ENCODE results near the gene FBXW4. TPM values are rescaled to one million over a fixed set of nuclear protein-coding genes. Genes with fewer than 3 reads are reported as not detected.

Gene FBXW4
- total RNA-seq, 1 donor from 2014 or later, result 34.4 TPM

DNA sequence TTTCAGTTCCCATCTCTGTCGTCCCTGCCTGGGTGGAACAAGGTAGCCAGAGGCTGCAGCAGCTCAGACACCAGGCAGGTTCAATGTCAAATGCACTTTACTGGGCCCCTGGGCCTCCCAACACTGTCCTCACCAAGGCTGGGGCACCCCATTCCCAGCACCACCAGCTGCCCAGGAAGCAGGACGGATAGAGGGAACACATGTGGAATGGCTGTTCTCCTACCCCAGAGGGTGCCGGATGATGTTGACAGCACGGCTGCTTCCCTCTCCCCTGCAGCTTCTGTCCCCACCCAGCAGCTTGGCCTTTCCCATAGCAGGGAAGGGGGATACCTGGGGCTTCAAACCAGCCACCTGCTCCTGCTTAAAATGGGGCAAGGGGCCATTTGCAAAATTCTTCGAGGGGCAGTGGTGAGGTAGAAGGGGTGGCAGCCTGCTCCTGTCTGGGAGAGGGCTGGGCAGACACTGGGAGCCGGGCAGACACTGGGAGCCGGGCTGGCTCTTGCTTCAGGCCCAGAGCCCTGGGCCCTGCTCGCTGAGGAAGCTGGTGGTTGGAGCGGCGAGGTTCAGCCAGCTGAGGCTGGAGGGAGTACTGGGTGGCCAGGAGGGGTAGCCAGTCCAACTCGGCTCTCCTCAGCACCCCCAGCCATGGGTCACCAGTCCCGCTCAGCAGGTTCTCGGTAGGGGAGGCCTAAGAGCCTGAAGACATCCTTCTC, 116.0 kb downstream of the FBXW4 start:
- Mint-ChIP-seq H3K4me1 (ENCODE audit: low read depth) (no peaks in the 10 kb centered on the region), H3K27ac (ENCODE audit: unreplicated experiment) (no peak overlapping the region), H3K36me3 (ENCODE audit: low read depth) (peaks cover 4% of the 10 kb centered on the region), H3K9me3 (ENCODE audit: low read depth) (no peaks in the 10 kb centered on the region), H3K4me3 (ENCODE audit: unreplicated experiment) (no peak overlapping the region), H3K27me3 (ENCODE audit: low read depth) (no peaks in the 10 kb centered on the region)
- peak; percentile 80 for DNase-seq (ENCODE audit: low spot score)
- TF ChIP-seq, protein P1, sequence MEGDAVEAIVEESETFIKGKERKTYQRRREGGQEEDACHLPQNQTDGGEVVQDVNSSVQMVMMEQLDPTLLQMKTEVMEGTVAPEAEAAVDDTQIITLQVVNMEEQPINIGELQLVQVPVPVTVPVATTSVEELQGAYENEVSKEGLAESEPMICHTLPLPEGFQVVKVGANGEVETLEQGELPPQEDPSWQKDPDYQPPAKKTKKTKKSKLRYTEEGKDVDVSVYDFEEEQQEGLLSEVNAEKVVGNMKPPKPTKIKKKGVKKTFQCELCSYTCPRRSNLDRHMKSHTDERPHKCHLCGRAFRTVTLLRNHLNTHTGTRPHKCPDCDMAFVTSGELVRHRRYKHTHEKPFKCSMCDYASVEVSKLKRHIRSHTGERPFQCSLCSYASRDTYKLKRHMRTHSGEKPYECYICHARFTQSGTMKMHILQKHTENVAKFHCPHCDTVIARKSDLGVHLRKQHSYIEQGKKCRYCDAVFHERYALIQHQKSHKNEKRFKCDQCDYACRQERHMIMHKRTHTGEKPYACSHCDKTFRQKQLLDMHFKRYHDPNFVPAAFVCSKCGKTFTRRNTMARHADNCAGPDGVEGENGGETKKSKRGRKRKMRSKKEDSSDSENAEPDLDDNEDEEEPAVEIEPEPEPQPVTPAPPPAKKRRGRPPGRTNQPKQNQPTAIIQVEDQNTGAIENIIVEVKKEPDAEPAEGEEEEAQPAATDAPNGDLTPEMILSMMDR (IDR thresholded peaks at IDR 0.05), result no peak

DNA sequence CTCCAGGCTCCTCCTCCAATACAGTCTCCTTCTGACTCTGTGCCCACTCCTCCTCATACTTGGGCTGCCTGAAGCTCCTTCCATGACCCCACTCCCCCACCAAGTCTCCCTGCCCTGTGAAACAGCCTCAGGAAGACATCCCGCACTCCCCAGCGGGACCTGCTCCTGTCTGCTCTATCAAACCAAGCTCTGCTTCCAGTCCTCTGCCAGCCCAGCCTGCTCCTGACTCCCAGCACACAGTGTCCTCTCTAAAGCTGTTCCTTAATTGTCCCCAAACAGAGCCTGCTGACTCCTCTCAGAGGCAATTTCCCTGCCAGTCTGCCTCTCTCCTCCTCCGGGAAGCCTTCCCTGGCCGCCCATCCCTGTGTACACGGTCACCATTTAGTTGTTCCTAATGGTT, 116.8 kb downstream of the FBXW4 start:
- no peaks in the 10 kb centered on the region for H3K9me3 Mint-ChIP-seq (ENCODE audit: low read depth)
- no peaks in the 10 kb centered on the region for H3K4me1 Mint-ChIP-seq (ENCODE audit: low read depth)
- H3K36me3 Mint-ChIP-seq (ENCODE audit: low read depth), result peaks cover 2% of the 10 kb centered on the region
- H3K27ac Mint-ChIP-seq (ENCODE audit: unreplicated experiment), result no peak overlapping the region
- TF ChIP-seq, protein P1 (IDR thresholded peaks at IDR 0.05), result no peak
- H3K27me3 Mint-ChIP-seq (ENCODE audit: low read depth), result no peaks in the 10 kb centered on the region
- no peak for DNase-seq (ENCODE audit: low spot score)
- no peak overlapping the region for H3K4me3 Mint-ChIP-seq (ENCODE audit: unreplicated experiment)

DNA sequence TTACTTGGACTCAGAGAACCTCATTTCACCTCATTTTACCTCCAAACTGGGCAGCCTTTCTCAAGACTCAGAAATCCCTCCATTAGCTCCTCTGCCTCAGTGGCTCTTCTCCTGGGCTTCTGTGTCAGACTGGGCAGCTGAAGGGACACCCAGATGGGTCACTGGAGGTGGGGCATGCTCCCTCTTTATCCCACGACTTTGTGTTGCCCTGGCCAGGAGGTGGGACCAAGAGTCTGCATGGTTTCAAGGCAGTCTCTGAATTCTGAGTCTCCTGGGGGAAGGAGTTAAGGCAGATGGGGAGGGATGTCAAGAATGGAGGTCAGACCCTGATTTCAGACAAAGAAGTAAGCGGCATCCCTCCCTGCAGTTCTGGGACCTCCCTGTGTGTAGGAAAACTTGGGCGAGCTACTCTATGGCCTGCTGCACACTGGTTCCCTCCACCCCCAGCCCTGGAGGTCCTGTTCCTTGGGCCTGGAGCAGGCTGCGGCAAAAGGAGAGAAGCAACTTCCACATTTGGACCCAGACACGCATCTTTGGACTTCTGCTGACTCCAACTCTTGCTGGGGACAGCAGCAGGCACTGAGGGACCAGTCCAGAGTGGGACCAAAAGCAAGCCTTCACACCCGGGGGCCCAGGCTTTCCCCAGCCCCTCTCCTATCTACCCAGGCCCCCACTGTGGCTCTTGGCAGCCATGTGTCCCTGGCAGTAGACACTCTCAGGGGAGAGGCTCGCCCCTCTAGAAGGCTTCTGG, 117.7 kb downstream of the FBXW4 start:
- Mint-ChIP-seq H3K27ac (ENCODE audit: unreplicated experiment) (no peak overlapping the region), H3K4me3 (ENCODE audit: unreplicated experiment) (no peak overlapping the region), H3K4me1 (ENCODE audit: low read depth) (no peaks in the 10 kb centered on the region), H3K9me3 (ENCODE audit: low read depth) (peaks cover 3% of the 10 kb centered on the region), H3K27me3 (ENCODE audit: low read depth) (no peaks in the 10 kb centered on the region), H3K36me3 (ENCODE audit: low read depth) (peaks cover 2% of the 10 kb centered on the region)
- DNase-seq (ENCODE audit: low spot score), result no peak
- TF ChIP-seq, protein P1 (IDR thresholded peaks at IDR 0.05), result no peak

DNA sequence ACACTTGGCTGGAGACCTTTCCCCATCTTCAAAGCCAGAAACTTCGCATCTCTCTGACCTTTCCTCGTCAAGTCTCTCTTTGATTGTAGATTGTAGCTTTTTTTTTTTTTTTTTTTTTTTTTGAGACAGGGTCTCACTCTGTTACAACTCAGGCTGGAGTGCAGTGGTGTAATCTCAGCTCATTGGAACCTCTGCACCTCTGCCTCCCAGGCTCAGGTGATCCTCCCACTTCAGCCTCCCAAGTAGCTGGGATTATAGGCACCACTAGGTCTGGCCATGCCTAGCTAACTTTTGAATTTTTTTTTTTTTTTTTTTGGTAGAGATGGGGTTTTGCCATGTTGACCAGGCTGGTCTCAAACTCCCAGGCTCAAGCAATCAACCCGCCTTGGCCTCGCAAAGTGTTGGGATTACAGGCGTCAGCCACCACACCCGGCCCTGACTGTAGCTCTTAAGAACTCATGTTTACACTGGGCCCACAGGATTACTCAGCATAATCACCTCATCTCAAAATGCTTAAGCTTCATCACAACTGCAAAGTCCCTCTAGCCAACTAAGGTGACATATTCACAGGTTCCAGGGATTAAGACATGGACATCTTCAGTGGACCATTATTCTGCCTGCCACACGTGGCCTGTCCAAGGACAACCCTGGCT, 118.6 kb downstream of the FBXW4 start:
- Mint-ChIP-seq H3K36me3 (ENCODE audit: low read depth) (peaks cover 2% of the 10 kb centered on the region), H3K27ac (ENCODE audit: unreplicated experiment) (no peak overlapping the region), H3K4me1 (ENCODE audit: low read depth) (no peaks in the 10 kb centered on the region), H3K9me3 (ENCODE audit: low read depth) (peaks cover 3% of the 10 kb centered on the region), H3K27me3 (ENCODE audit: low read depth) (no peaks in the 10 kb centered on the region), H3K4me3 (ENCODE audit: unreplicated experiment) (no peak overlapping the region)
- no peak for DNase-seq (ENCODE audit: low spot score)
- TF ChIP-seq, protein P1 (IDR thresholded peaks at IDR 0.05), result no peak

DNA sequence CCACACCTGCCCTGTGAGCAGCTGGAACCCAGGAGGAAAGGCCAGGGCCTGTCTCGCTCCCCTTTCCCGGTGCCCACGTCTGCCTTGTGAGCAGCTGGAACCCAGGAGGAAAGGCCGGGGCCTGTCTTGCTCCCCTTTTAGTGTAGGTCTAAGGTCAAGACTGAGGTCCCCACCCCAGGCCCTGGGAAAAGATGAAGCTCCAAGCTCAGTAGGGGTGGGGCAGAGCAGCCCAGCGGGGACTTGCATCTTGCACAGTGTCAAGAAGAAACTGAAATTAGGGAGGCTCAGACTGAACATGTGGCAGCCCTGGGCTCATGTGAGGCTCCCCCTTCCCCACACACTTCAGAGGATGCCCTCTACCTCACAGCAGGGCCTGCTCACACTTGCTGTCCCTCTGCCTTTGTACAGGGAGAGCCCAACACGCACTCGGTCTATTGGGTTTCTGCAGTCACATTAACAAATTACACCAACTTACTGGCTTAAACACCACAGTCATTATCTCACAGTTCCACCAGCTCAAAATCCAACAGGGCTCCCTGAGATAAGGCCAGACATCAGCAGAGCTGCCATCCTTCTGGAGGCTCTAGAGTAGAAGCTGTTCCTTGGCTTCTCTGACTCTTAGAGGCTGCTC, 119.3 kb downstream of the FBXW4 start:
- Mint-ChIP-seq H3K4me3 (ENCODE audit: unreplicated experiment) (no peak overlapping the region), H3K9me3 (ENCODE audit: low read depth) (peaks cover 3% of the 10 kb centered on the region), H3K27me3 (ENCODE audit: low read depth) (no peaks in the 10 kb centered on the region), H3K27ac (ENCODE audit: unreplicated experiment) (no peak overlapping the region), H3K4me1 (ENCODE audit: low read depth) (peaks cover 5% of the 10 kb centered on the region), H3K36me3 (ENCODE audit: low read depth) (peaks cover 2% of the 10 kb centered on the region)
- peak; percentile 83 for DNase-seq (ENCODE audit: low spot score)
- TF ChIP-seq, protein P1 (IDR thresholded peaks at IDR 0.05), result no peak
